ENCODE results near the gene MAP4K3. TPM values are rescaled to one million over a fixed set of nuclear protein-coding genes. Genes with fewer than 3 reads are reported as not detected.
A peak's percentile ranks its signal among the peaks of the same experiment; 100 is the strongest.

MAP4K3 gene
- total and polyA plus RNA-seq, 9 of the 15 experiments (the other 6 are each of a cell fraction or from before 2014, with no cell fraction given) = 3.1 to 30.0 (median 16.9) TPM

GRCh38 chr2:39377226-39377939 lies 59.7 kb downstream of the MAP4K3 start (continued):
- TF ChIP-seq ARID3B (CRISPR knock-in tag; IDR thresholded peaks at IDR 0.05; ENCODE audit: borderline replicate concordance) (no peak), MEIS2 (IDR thresholded peaks at IDR 0.05; ENCODE audit: partially characterized antibody) (peak; percentile 39), ELF1 (tag; IDR thresholded peaks at IDR 0.05) (no peak), SMARCE1 (IDR thresholded peaks at IDR 0.05) (peak; percentile 45; the same call in 1 of the 2 replicates), ARNT (IDR thresholded peaks at IDR 0.05) (0 out of 4 replicates have a peak, but pooled peaks of 1 of the 2 experiments have one; percentile 14), CREB1 (IDR thresholded peaks at IDR 0.05) (peak; percentile 90), CREB1 (CRISPR knock-in tag; IDR thresholded peaks at IDR 0.05) (peak; percentile 50; the same call in 1 of the 2 replicates), ATF1 (CRISPR knock-in tag; IDR thresholded peaks at IDR 0.05) (no peak), ATF1 (tag; IDR thresholded peaks at IDR 0.05) (peak; percentile 82), KDM5B (IDR thresholded peaks at IDR 0.05; ENCODE audit: insufficient replicate concordance, low read depth, low read length) (no peak), FOXM1 (IDR thresholded peaks at IDR 0.05; ENCODE audit: low read depth) (0 out of 2 replicates have a peak, but pooled peaks have one; percentile 33), FOXM1 (CRISPR knock-in tag; IDR thresholded peaks at IDR 0.05; ENCODE audit: low read depth) (no peak)
